Type B pancreatic cell (in vitro differentiated cells): ENCODE data around the gene IL1RAPL1. TPM values are rescaled to one million over a fixed set of nuclear protein-coding genes. Genes with fewer than 3 reads are reported as not detected.

ENCODE experiments used
- DNase-seq: peaks from one replicate; pipeline ENCODE4 v3.0.0; 2021; ENCODE audit warnings: mixed read lengths; ENCODE audit not compliant: unreplicated experiment; ENCODE audit errors: extremely low spot score
- H3K27ac Mint-ChIP-seq: 2 replicates; pipeline ENCODE4 v1.8.0; 2021; ENCODE audit warnings: mild to moderate bottlenecking, mixed read lengths
- H3K27me3 Mint-ChIP-seq: 2 replicates; pipeline ENCODE4 v1.8.0; 2021; ENCODE audit warnings: mixed read lengths
- H3K36me3 Mint-ChIP-seq: 2 replicates; pipeline ENCODE4 v1.8.0; 2021; ENCODE audit warnings: mixed read lengths
- H3K4me1 Mint-ChIP-seq: one replicate; pipeline ENCODE4 v1.8.0; 2021; ENCODE audit warnings: mixed read lengths; ENCODE audit not compliant: unreplicated experiment
- H3K4me3 Mint-ChIP-seq: 2 replicates; pipeline ENCODE4 v1.8.0; 2021; ENCODE audit warnings: mild to moderate bottlenecking, mixed read lengths
- H3K9me3 Mint-ChIP-seq: 2 replicates; pipeline ENCODE4 v1.8.0; 2021; ENCODE audit warnings: mixed read lengths
- total RNA-seq: library from RNA; stranded (reverse); gene quantifications from 2 replicates; pipeline ENCODE4 v1.2.1, GENCODE V29; 2021; ENCODE audit warnings: low replicate concordance
- TF ChIP-seq, protein P1 (sequence below): fragments of 200-600 bp; sonication (generic); conservative IDR thresholded peaks from 2 replicates; pipeline ENCODE4 v1.5.0; 2021; ENCODE audit warnings: antibody characterized with exemption, mild to moderate bottlenecking

The IL1RAPL1 gene
- total RNA-seq, 1 donor from 2014 or later, result 2.6 TPM

DNA sequence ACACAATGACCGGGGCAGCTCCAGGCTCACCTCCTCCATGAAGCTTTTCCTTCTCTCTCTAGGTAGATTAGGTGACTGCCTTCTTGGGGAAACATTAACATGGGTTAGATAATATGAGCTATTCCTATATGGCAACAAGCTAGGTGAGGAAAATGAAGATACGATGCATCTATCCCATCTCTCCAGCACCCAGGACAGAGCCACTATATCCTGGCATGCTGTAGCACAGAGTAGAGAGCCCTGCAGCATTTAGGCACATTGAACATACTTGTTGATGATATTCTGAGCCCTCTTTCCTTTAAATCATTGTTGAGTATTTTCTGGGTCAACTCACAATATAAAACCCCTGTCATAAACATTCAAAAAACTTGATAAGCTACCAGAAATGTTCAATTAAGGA is 1133.9 kb downstream of the IL1RAPL1 start:
- H3K4me3 Mint-ChIP-seq, result no peak overlapping the region
- DNase-seq, result no peak
- TF ChIP-seq, protein P1, sequence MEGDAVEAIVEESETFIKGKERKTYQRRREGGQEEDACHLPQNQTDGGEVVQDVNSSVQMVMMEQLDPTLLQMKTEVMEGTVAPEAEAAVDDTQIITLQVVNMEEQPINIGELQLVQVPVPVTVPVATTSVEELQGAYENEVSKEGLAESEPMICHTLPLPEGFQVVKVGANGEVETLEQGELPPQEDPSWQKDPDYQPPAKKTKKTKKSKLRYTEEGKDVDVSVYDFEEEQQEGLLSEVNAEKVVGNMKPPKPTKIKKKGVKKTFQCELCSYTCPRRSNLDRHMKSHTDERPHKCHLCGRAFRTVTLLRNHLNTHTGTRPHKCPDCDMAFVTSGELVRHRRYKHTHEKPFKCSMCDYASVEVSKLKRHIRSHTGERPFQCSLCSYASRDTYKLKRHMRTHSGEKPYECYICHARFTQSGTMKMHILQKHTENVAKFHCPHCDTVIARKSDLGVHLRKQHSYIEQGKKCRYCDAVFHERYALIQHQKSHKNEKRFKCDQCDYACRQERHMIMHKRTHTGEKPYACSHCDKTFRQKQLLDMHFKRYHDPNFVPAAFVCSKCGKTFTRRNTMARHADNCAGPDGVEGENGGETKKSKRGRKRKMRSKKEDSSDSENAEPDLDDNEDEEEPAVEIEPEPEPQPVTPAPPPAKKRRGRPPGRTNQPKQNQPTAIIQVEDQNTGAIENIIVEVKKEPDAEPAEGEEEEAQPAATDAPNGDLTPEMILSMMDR, result no peak
- no peaks in the 10 kb centered on the region for H3K4me1 Mint-ChIP-seq
- H3K36me3 Mint-ChIP-seq, result no peaks in the 10 kb centered on the region
- no peak overlapping the region for H3K27ac Mint-ChIP-seq
- H3K9me3 Mint-ChIP-seq, result peaks cover 5% of the 10 kb centered on the region
- no peaks in the 10 kb centered on the region for H3K27me3 Mint-ChIP-seq

DNA sequence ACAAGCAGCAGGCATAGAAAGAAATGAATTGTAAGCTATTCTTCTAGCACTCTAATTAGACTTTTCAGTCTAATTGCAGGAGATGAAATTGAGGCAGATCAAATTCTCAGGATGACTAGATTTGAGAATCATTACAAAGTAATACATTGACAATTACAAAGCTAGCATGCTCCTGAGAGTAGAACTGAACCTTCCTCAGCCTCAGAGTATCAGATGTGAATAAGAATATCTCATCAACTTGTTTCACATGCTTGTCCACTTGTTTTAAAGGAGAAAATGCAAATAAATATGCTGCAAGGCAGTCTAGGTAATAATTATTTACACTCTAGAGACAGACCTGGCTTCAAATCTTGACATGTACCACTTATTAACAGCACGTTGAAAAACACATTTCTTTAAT is 1137.1 kb downstream of the IL1RAPL1 start:
- H3K4me3 Mint-ChIP-seq, result no peak overlapping the region
- no peaks in the 10 kb centered on the region for H3K9me3 Mint-ChIP-seq
- H3K27ac Mint-ChIP-seq, result no peak overlapping the region
- DNase-seq, result no peak
- TF ChIP-seq, protein P1, result no peak
- no peaks in the 10 kb centered on the region for H3K4me1 Mint-ChIP-seq
- no peaks in the 10 kb centered on the region for H3K27me3 Mint-ChIP-seq
- H3K36me3 Mint-ChIP-seq, result no peaks in the 10 kb centered on the region

DNA sequence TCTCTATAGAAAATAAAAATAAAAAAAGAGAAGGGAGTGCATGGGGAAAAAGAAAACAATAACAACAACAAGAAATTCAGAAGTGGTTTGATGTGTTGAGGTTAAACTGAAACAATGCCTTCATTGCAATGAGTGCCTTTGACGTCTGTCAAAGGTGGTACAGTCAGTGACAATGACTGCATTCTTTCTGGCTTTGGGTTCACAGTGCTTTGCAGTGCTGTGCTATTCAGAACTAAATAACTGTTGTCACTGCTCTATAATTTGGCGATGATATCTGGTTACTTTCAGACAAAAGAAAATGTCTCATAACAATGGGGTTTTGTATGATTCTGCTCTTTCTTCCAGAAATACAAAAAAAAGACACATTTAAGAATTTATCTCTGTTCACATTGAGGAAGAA is 1139.6 kb downstream of the IL1RAPL1 start:
- H3K4me3 Mint-ChIP-seq, result no peak overlapping the region
- DNase-seq, result no peak
- H3K27me3 Mint-ChIP-seq, result no peaks in the 10 kb centered on the region
- no peaks in the 10 kb centered on the region for H3K36me3 Mint-ChIP-seq
- no peaks in the 10 kb centered on the region for H3K9me3 Mint-ChIP-seq
- TF ChIP-seq, protein P1, result no peak
- H3K4me1 Mint-ChIP-seq, result no peaks in the 10 kb centered on the region
- no peak overlapping the region for H3K27ac Mint-ChIP-seq

DNA sequence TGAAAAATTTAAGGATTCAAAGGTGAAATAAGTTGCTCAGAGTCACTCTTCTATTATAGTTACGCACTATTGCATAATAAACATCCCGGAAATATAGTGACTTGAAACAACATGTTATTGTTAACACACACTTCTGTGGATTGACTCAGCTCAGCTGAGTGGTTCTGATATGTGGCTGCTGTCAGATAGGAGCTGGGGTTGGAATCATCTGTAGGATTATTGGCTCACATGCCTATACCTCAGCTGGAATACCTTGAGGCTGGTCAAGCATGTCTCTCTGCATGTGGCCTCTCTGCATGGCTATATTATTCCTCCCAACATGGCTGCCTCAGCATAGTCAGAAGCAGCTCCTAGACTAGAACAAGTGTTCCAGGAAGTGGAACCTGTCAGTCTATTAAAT is 1141.4 kb downstream of the IL1RAPL1 start:
- Mint-ChIP-seq H3K4me1 (no peaks in the 10 kb centered on the region), H3K9me3 (no peaks in the 10 kb centered on the region), H3K27me3 (no peaks in the 10 kb centered on the region), H3K27ac (no peak overlapping the region), H3K4me3 (no peak overlapping the region), H3K36me3 (no peaks in the 10 kb centered on the region)
- TF ChIP-seq, protein P1, result no peak
- no peak for DNase-seq

DNA sequence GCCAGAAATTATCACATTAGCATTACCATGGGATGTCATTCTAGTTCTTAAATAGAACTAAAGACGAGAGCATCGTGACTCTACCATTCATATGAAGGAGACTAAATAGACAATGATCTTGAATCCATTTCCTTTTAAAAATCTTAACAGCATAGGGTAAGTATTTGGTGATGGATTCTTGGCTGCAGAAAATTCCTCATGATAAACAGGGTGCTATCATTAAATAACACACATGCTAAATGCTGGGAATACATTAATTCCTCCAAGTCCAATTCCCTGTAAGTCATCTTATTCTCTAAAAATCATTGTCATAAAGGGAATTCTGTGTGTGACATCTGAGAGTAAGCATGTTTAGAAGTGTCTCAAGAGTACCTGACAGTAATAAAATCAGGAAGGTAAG is 1157.7 kb downstream of the IL1RAPL1 start:
- TF ChIP-seq, protein P1, result no peak
- no peak for DNase-seq
- Mint-ChIP-seq H3K4me1 (no peaks in the 10 kb centered on the region), H3K4me3 (no peak overlapping the region), H3K27me3 (no peaks in the 10 kb centered on the region), H3K9me3 (no peaks in the 10 kb centered on the region), H3K36me3 (no peaks in the 10 kb centered on the region), H3K27ac (no peak overlapping the region)

DNA sequence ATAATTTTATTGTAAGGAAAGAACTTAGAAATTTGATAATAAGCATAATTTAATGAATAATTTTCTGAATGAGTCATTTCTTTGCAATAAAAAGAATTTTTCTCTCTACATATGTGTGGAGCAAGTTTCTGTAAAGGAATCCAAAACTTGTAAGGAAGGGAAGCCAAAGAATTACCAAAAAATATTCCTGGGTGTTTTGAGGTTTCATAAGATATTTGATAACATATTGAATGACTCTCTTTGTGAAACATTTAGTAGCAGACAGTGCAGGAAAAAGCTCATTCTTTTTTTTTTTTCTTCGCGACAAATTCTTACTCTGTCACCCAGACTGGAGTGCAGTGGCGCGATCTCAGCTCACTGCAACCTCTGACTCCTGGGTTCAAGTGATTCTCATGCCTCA is 1159.1 kb downstream of the IL1RAPL1 start:
- H3K4me1 Mint-ChIP-seq, result no peaks in the 10 kb centered on the region
- TF ChIP-seq, protein P1, result no peak
- H3K36me3 Mint-ChIP-seq, result no peaks in the 10 kb centered on the region
- H3K9me3 Mint-ChIP-seq, result no peaks in the 10 kb centered on the region
- H3K4me3 Mint-ChIP-seq, result no peak overlapping the region
- no peaks in the 10 kb centered on the region for H3K27me3 Mint-ChIP-seq
- no peak for DNase-seq
- no peak overlapping the region for H3K27ac Mint-ChIP-seq
